Measurements from ENCODE around the gene GIMAP2. TPM values are rescaled to one million over a fixed set of nuclear protein-coding genes. Genes with fewer than 3 reads are reported as not detected.

The GIMAP2 gene
- total and polyA plus RNA-seq, 2 donors (not counting 1 experiment from before 2014, with no cell fraction given), result 1.4 to 13.9 TPM

- no peak overlapping the region for H3K4me2 ChIP-seq (ENCODE audit: extremely low read depth, insufficient read depth, low read length)
- no peaks in the 10 kb centered on the region for H3K4me1 ChIP-seq (ENCODE audit: control insufficient read depth, extremely low read depth, insufficient read depth, low read length)
- no peaks in the 10 kb centered on the region for H3K9me3 ChIP-seq (ENCODE audit: control insufficient read depth, insufficient read depth, low read depth, low read length)
- H2AFZ ChIP-seq (ENCODE audit: low read length), result no peak overlapping the region
- TF ChIP-seq CTCF (conservative IDR thresholded peaks at IDR 0.05 in 1 of 2, IDR thresholded peaks at IDR 0.05 in 1 of 2; ENCODE audit: low read depth in 1 of 2, low read length in 2 of 2), result no peak
- H4K20me1 ChIP-seq (ENCODE audit: control insufficient read depth, extremely low read depth, insufficient read depth, low read length), result no peaks in the 10 kb centered on the region
- no peaks in the 10 kb centered on the region for H3K27me3 ChIP-seq (ENCODE audit: control insufficient read depth, insufficient read depth, low read length)
- no peak overlapping the region for H3K4me3 ChIP-seq (replicated peaks in 1 of 4; ENCODE audit: control extremely low read depth in 1 of 4, insufficient read depth in 1 of 4, low read depth in 3 of 4, low read length in 4 of 4)
- H3K79me2 ChIP-seq (ENCODE audit: control insufficient read depth, insufficient read depth, low read length), result no peaks in the 10 kb centered on the region
- no peaks in the 10 kb centered on the region for H3K36me3 ChIP-seq (ENCODE audit: control insufficient read depth, insufficient read depth, low read length)
- DNase-seq (ENCODE audit: low read depth in 2 of 2), result no peak
- no peak overlapping the region for H3K27ac ChIP-seq (ENCODE audit: insufficient read depth, low read length)
- no peak overlapping the region for H3K9ac ChIP-seq (ENCODE audit: insufficient read depth, low read length)
These were observed 53.5 kb downstream of the GIMAP2 start for GRCh38 chr7:150739033-150739432.

- no peaks in the 10 kb centered on the region for H3K79me2 ChIP-seq (ENCODE audit: control insufficient read depth, insufficient read depth, low read length)
- no peak overlapping the region for H3K4me3 ChIP-seq (replicated peaks in 1 of 4; ENCODE audit: control extremely low read depth in 1 of 4, insufficient read depth in 1 of 4, low read depth in 3 of 4, low read length in 4 of 4)
- no peaks in the 10 kb centered on the region for H3K4me1 ChIP-seq (ENCODE audit: control insufficient read depth, extremely low read depth, insufficient read depth, low read length)
- H3K9ac ChIP-seq (ENCODE audit: insufficient read depth, low read length), result no peak overlapping the region
- no peak overlapping the region for H3K4me2 ChIP-seq (ENCODE audit: extremely low read depth, insufficient read depth, low read length)
- no peaks in the 10 kb centered on the region for H3K9me3 ChIP-seq (ENCODE audit: control insufficient read depth, insufficient read depth, low read depth, low read length)
- H4K20me1 ChIP-seq (ENCODE audit: control insufficient read depth, extremely low read depth, insufficient read depth, low read length), result no peaks in the 10 kb centered on the region
- H2AFZ ChIP-seq (ENCODE audit: low read length), result no peak overlapping the region
- H3K36me3 ChIP-seq (ENCODE audit: control insufficient read depth, insufficient read depth, low read length), result no peaks in the 10 kb centered on the region
- no peak for TF ChIP-seq EZH2 (IDR thresholded peaks at IDR 0.05; ENCODE audit: low read length, missing control alignments)
- no peak for TF ChIP-seq CTCF (conservative IDR thresholded peaks at IDR 0.05 in 1 of 2, IDR thresholded peaks at IDR 0.05 in 1 of 2; ENCODE audit: low read depth in 1 of 2, low read length in 2 of 2)
- H3K27ac ChIP-seq (ENCODE audit: insufficient read depth, low read length), result no peak overlapping the region
- no peak for DNase-seq (ENCODE audit: low read depth in 2 of 2)
- no peaks in the 10 kb centered on the region for H3K27me3 ChIP-seq (ENCODE audit: control insufficient read depth, insufficient read depth, low read length)
These were observed 54.5 kb downstream of the GIMAP2 start for GRCh38 chr7:150740053-150740452.

- no peak for DNase-seq (ENCODE audit: low read depth in 2 of 2)
- no peak overlapping the region for H3K4me2 ChIP-seq (ENCODE audit: extremely low read depth, insufficient read depth, low read length)
- H3K36me3 ChIP-seq (ENCODE audit: control insufficient read depth, insufficient read depth, low read length), result no peaks in the 10 kb centered on the region
- no peak overlapping the region for H3K4me3 ChIP-seq (replicated peaks in 1 of 4; ENCODE audit: control extremely low read depth in 1 of 4, insufficient read depth in 1 of 4, low read depth in 3 of 4, low read length in 4 of 4)
- H3K27ac ChIP-seq (ENCODE audit: insufficient read depth, low read length), result no peak overlapping the region
- no peaks in the 10 kb centered on the region for H4K20me1 ChIP-seq (ENCODE audit: control insufficient read depth, extremely low read depth, insufficient read depth, low read length)
- H3K4me1 ChIP-seq (ENCODE audit: control insufficient read depth, extremely low read depth, insufficient read depth, low read length), result no peaks in the 10 kb centered on the region
- H2AFZ ChIP-seq (ENCODE audit: low read length), result no peak overlapping the region
- TF ChIP-seq EZH2 (IDR thresholded peaks at IDR 0.05; ENCODE audit: low read length, missing control alignments) (no peak), CTCF (conservative IDR thresholded peaks at IDR 0.05 in 1 of 2, IDR thresholded peaks at IDR 0.05 in 1 of 2; ENCODE audit: low read depth in 1 of 2, low read length in 2 of 2) (no peak)
- no peaks in the 10 kb centered on the region for H3K9me3 ChIP-seq (ENCODE audit: control insufficient read depth, insufficient read depth, low read depth, low read length)
- H3K27me3 ChIP-seq (ENCODE audit: control insufficient read depth, insufficient read depth, low read length), result no peaks in the 10 kb centered on the region
- no peak overlapping the region for H3K9ac ChIP-seq (ENCODE audit: insufficient read depth, low read length)
- no peaks in the 10 kb centered on the region for H3K79me2 ChIP-seq (ENCODE audit: control insufficient read depth, insufficient read depth, low read length)
These were observed 56.9 kb downstream of the GIMAP2 start for GRCh38 chr7:150742286-150742968.

Other genes with a start within 250 kb of the GIMAP2 start
- under 0.01 TPM in 2 replicates for gene GIMAP8, start 235.1 kb upstream of the GIMAP2 start, total RNA-seq
- not detected in 2 replicates for gene GIMAP8, start 235.1 kb upstream of the GIMAP2 start, polyA plus RNA-seq
- gene GIMAP7, start 170.8 kb upstream of the GIMAP2 start, total RNA-seq, result not detected in 2 replicates
- gene GIMAP7, start 170.8 kb upstream of the GIMAP2 start, polyA plus RNA-seq, result not detected in 2 replicates
- not detected in 2 replicates for gene GIMAP4, start 118.3 kb upstream of the GIMAP2 start, total RNA-seq
- gene GIMAP4, start 118.3 kb upstream of the GIMAP2 start, polyA plus RNA-seq, result not detected in 2 replicates
- gene GIMAP6, start 53.3 kb upstream of the GIMAP2 start, total RNA-seq, result under 0.01 TPM in 1 of 2 replicates, not detected in the other
- gene GIMAP6, start 53.3 kb upstream of the GIMAP2 start, polyA plus RNA-seq, result not detected in 2 replicates
- under 0.01 TPM in 2 replicates for gene GIMAP1, start 30.9 kb downstream of the GIMAP2 start, total RNA-seq
- 0.01 TPM in 1 of 2 replicates, not detected in the other for gene GIMAP1, start 30.9 kb downstream of the GIMAP2 start, polyA plus RNA-seq
- gene GIMAP5, start 51.7 kb downstream of the GIMAP2 start, total RNA-seq, result not detected in 2 replicates
- gene GIMAP5, start 51.7 kb downstream of the GIMAP2 start, polyA plus RNA-seq, result not detected in 2 replicates
- 26.8 and 95.3 TPM in 2 replicates for gene TMEM176B, start 114.7 kb downstream of the GIMAP2 start, total RNA-seq
- 0.78 and 1.1 TPM in 2 replicates for gene TMEM176B, start 114.7 kb downstream of the GIMAP2 start, polyA plus RNA-seq
- gene TMEM176A, start 115.1 kb downstream of the GIMAP2 start, total RNA-seq, result 14.2 and 61.1 TPM in 2 replicates
- 0.12 and 0.38 TPM in 2 replicates for gene TMEM176A, start 115.1 kb downstream of the GIMAP2 start, polyA plus RNA-seq
- gene AOC1, start 166.8 kb downstream of the GIMAP2 start, total RNA-seq, result not detected in 2 replicates
- not detected in 2 replicates for gene AOC1, start 166.8 kb downstream of the GIMAP2 start, polyA plus RNA-seq

Measured in fibroblast of lung (primary cell).